ENCODE data around the gene PKDREJ. TPM values are rescaled to one million over a fixed set of nuclear protein-coding genes. Genes with fewer than 3 reads are reported as not detected.

The PKDREJ gene
- total RNA-seq, 1 experiment from 2014 or later, result not detected

DNA sequence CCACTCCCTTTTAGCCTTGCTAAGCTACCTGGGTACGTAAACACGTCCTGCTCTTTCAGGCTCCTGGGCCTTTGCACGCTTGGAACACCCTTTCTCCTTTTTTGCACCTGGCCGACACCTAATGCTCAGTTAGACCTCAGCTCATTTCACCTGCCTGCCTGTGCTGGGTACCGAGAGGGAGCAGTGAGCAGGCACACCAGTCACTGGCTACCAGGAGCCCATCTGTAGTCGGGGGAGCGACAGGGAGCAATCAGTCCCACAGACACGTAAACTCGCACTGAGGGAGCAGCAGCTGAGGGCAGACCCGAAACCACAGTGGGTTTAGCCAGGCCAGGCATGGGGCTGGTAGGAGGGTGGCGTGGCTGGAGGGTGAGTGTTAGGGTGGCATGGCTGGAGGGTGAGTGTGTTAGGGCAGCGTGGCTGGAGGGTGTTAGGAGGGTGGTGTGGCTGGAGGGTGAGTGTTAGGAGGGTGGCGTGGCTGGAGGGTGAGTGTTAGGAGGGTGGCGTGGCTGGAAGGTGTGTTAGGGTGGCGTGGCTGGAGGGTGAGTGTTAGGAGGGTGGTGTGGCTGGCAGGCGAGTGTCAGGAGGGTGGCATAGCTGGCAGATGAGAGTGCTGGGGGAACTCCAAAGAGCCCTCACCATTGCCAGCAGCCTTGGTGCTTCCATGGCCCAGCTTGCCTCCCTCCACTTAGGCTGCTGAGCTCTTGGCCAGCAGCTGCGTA is 27.1 kb upstream of the PKDREJ start:
- no peak for DNase-seq (ENCODE audit: low read depth)

DNA sequence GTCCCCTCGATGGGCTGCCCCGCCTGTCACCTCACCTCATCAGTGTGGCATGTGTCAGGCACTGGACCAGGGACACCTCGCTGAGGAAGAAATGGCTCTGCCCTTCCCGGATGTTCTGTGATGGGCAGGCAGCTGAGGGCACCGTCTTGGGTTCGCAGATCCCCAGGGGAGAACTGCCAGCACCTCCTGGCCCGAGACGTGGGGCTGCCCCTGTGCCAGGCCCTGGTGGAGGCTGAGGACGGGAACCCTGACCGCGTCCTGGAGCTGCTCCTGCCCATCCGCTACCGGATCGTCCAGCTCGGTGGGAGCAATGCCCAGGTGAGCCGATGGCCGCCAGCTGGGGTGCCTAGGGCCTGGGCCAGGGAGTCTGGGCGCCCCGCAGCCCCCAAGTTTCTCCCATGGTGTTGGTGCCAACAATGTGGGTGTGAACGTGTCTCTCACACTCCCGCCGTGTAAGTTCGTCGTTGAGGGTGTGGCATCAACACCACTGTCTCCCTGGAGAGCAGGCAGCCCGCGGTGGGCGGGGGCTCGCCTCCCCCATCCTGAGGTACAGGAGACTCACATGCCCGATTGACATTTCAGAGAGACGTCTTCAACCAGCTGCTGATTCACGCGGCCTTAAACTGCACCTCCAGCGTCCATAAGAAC is 26.2 kb upstream of the PKDREJ start:
- DNase-seq (ENCODE audit: low read depth), result no peak

DNA sequence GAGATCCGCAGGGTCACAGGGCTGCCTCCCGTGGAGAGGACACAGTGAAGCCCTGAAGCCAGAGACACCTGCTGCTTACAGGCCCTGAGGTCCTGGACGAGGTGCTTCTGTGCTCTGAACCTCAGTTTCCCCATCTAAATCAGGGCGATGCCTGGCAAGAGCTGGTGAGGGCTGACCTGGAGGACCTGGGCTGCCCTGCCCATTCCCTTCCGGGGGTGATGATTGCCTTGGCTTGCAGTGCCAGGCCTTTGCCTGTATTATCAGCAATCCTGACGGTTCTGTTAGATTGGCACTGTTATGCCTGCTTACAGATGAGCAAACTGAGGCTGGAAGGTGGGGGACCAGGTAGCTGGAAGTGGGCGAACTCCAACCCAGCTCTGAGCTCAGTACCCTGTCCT is 25.7 kb upstream of the PKDREJ start:
- no peak for DNase-seq (ENCODE audit: low read depth)

DNA sequence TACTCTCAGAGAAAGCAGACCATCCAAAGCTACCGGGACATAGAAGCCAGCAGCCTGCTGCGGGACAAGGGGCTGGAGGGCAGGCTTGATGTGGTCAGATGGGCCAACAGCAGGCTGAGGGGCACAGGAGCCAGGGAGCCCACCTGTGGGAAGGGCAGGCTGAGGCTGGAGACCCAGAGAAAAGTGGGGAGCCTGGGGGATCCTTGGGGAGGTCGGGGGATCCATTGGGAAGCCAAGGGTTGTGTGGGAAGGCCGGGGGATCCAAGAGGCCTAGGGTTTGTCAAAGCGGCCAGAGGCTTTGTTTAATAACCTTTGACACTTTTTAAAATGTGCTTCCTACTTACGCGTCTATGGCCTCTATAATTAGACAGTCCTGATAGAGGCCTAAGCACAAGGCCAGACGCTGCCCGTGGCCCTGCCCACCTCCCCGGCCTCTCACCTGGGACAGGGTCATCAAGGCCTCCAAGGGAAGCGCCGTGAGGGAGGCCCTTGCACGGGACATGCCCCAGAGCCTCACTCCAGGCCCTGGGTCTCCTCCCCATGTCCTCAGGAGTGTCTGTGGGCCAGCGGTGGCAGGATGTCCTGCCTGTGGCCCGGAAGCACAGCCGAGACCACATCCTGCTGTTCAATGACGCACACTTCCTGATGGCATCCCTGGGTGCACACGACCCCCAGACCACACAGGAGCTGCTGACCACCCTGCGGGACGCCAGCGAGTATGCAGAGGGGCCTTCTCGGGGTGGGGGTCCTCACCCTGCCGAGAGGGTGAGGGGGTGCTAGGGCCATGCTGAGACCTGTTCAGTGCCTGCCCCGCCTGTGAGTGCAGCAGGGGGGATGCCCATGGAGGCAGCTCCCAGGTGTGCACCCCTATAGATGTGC is 25.0 kb upstream of the PKDREJ start:
- peak; percentile 10 for DNase-seq (ENCODE audit: low read depth)

DNA sequence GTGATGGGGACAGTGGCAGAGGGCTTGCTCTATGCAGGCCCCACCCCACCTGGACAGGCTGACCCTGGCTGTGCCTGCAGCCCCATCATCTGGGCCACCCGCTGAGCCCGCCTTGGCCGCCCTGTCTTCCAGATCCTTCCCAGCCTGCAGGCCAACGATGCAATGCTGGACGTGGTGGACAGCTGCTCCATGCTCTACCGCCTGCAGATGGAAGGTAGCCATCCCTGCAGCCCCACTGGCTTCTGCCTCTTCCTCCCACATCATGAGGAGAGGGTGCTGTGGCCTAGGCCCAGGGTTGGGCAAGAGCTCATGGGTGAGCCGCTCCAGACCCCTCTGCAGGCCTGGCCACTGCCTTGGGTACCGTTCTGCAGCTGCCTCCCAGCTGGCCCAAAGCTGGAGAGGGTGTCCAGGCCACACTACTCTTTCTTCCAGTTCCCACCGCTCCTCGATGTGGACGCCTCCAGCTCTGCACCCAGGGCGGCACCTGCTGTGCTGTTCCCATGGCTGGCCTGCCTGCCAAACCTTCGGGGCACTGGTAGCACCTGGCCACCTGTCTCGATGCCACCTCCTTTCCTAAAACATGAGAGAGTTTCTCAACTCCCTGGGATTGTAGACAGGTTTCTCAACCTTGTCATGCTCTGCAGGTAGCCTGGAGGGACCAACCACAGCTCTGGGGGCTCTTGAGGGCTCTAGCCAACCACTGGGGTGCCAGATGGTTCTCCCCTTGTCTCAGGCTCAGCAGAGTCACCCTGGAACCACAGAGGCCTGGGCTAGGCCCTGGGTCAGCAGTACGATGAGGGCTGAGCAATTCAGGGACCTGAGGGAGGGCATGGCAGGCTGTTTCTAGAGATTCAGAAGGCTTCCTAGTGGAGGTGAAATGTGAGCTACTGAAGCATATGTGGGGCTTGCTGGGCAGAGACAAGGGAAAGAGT is 24.1 kb upstream of the PKDREJ start:
- DNase-seq (ENCODE audit: low read depth), result no peak

DNA sequence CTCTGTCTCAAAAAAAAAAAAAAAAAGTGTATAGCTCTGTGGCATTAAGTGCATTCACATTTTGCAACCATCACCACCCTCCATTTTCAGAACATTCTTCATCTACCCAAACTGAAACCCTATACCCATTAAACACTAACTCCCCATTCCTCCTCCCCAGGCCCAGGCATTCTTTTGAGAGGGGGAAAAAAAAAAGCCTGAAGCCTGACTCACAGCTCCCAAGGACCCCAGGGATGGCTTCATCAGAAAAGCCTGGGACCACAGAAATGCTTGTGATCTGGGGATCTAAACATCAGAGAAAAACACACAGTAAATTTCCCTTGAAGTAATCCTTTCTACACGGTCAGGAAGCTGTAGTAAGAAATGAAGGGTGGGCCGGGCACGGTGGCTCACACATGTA is 22.9 kb upstream of the PKDREJ start:
- no peak for DNase-seq (ENCODE audit: low read depth)

DNA sequence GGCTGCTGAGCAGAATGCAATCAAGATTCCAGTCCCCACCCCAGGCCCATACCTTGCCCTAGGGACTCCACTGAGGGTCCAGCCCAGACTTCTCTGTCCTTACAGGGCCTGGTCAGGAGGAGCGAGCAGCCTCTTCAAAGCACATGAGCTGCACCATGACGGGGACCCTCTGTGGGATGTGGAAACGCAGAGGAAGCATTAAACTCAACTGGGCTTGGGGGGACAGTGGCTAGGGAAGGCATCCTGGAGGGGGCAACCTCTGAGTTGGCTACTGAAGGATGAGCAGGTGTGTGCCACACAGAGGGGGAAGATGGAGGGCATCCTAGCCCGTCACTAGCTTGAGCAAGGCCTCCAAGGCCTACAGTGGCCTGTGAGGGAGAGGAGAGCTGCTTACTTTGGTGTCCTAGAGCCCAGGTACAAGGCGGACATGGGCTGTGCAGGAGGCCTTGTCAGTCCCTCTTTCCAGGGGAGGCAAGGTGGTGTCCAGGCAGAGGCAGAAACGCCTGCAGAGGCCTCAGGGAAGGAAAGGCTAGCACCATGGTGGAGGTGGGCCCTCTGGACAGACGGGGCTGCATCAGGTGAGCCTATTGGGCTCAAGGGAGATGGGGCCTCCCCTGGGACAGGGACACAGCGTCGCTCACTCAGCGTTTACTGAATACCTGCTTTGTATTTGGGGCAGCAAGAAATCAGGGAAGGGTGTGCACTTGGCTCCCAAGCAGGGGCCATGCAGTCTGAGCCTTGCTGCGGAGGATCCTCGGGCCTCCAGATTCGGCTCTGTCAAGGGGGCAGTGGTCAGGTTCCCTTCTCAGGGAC is 18.9 kb upstream of the PKDREJ start:
- DNase-seq (ENCODE audit: low read depth), result no peak

DNA sequence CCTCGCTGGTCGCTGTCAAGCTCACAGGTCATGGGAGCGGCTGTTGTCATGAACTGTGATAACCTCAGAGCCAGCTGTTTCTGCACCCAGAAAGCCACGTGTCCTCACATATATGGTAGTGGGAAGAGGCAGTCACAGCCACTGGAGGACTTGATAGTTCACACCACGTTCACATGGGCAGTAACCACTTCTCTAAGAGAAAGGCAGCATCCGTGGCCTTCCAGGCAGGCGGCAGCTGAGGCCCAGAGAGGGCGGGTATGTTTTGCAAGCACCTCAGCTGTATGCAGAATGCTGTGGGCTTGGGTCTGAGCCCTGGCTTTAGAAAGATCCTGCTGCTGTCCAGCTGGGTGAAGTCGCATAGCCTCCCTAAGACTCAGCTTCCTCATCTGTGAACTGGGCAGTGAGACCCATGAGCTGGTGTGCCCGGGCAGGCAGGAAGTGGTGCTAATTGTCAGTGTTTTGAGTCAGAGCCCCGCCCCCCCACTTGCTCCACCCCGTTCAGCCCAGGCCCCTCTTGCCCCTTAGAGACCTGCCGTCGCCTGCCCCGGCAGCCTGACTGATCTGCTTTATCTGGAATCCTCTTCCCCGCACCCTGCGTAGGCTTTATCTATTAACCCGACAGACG is 18.0 kb upstream of the PKDREJ start:
- DNase-seq (ENCODE audit: low read depth), result no peak

DNA sequence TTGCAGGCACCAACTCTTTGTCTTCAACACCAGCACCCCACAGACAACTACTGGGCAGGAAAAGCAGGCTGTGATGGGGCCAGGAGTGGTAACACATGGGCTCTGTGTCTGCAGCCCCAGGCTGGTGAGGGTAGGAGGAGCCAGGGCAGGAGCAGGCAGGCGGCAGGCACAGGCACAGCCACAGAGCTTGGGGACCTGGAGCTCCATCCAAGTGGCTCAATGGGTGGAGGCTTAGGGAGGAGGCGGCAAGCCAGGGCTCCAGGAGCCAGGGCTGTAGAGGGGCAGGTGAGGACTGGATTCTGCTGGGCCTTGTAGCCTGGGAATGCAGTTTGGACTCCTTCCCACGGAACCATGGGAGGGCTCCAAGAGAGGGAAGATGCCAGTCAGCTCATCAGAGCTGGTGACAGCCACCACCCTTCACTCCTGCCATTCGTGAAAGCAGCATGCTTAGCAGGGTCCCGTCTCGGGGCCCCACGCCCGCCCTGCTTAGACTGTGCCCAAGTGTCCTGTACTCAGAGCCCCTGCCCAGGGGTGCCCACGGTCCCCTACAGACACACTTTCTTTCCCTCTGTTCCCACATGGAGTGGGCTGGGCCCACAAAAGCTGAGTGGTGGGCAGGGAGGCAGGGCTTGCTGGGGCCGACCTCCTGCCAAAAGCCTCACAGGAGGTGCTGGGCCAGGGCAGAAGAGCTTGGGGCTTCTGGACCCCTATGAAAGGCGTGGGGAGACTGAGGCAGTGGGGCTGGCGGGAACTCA is 17.1 kb upstream of the PKDREJ start:
- no peak for DNase-seq (ENCODE audit: low read depth)

DNA sequence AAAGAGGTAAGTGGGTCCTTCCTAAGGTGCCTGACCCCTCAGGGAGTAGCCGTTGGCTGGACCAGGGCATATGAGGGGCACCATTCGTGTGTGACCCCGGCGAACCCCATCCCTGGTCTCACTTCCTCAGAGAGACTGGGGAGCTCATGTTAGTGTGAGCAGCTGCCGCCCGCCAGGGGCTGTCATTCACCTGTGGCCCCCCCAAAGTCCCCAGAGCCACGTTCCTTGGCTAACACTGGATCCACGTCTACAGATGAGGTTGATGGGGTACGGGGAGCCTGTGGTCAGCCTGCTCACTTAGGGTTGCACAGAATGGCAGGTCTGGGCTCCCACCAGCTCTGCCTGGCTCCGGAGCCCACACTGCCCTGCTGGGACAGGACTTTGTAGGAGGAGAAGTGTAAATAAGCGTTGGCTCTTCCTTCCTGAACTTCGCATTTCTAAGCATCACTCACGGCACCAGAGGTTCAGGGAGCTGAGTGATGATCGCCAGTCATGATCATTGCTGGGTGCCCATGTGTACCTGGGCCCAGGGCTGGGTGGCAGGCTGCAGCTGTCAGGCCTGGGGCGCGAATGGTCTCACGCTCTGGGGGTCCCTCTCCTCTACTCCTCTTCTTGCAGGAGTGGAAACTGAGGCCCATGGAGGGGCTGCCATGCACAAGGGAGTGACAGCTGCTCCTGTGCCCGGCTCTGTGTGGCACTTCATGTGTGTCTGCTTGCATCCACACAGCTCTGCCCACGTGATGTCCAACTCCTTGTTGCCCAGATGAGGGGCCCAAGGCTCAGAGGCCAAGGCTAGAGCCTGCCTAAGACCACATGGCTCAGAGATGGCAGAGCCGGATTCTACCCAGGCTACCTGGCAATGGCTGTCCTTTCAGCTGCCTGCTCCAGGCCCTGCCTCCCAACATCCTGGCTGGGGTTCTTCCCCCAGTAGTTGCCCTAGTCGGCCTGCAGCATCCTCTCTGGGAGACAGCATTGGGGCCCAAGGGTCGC is 15.8 kb upstream of the PKDREJ start:
- DNase-seq (ENCODE audit: low read depth), result no peak

DNA sequence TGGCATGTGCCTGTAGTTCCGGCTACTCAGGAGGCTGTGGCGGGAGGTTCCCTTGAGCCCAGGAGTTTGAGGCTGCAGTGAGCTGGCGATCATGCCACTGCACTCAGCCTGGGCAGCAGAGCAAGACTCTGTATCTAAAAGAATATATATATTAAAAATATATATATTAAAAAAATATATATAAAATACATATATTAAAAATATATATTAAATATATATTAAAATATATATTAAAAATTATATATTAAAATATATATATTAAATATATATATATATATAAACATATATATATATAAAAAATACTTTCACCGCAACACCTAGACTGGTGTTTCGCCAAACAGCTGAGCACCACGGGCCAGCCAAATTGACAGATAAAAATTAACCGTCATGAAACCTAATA is 13.4 kb upstream of the PKDREJ start:
- no peak for DNase-seq (ENCODE audit: low read depth)

DNA sequence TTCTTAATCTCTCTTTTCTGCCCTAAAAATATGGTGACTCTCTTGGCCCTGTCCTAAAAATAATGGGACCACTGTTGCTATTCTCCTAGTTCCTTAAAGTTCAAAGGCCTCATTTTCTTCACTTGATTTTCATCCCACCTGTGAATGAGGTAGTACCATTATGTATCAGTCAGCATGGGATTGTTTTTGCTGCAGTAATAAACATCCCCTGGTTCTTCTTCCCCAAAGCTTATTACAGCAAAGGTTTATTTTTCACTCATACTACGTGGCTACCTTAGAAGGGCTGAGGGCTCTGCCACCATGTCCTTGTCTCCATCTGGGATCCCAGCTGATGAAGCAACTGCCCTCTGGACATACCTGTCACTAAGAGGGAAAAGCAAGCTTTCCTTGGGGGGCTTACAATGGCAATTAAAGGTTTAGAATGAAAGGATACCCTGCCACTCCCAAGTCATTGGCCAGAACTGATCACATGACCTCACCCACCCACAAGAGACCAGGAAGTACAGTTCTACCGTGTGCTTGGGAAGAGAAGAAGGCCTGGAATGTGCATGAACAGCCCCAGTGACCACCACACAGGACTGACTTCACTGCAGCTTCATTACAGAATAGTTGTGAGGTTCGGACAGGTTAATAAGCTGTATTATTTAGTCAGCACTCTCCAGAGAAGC is 12.4 kb upstream of the PKDREJ start:
- no peak for DNase-seq (ENCODE audit: low read depth)

DNA sequence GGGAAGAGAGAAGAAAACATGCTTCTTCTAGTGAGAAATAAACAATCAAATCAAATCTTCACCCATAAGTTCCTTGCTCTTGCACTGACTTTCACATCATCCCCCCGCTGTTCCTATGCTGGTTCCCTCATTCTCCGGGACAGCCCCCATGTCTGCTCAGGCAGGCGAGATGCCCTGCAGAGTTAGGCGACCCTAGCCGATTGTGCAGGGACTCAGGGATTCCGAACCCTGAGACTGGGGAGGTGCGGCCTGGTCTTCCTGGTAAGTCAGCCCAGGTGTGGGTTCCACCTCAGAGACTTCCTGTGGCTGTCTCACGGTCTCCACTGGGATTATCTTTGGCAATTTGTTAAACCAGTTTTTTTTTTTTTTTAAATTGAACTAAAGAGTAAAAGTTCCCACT is 11.2 kb upstream of the PKDREJ start:
- DNase-seq (ENCODE audit: low read depth), result no peak

DNA sequence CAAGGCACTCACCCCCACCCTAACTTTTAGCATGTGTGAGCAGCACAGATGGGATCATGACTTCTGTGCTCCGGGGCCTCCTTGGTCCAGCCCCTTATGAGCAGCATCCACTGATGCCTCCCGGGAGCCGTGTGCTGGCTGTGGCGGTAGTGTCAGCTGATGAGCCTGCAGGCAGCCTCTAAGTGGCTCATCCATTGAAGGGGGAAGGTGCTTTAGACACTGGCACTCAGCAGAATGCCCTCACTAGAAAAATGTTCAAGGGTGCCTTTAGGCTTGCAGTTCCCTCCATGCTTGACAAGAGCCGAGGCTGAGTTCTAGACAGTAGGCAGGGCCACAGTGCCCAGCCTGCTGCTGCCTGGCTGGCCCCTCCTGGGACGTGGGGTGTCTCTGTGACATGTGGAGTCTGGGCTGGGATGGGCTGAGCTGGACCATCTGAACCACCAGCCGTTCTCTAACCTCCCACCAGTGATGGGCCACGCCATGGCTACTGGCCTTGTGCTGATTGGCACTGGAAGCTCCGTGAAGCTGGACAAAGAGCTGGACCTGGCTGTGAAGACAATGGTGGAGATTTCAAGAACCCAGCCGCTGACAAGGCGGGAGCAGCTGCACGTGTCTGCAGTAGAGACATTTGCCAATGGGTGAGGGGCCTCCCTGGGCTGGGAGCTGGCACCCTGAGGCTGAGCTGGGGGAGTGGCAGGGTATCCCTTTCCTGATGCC is 10.4 kb upstream of the PKDREJ start:
- DNase-seq (ENCODE audit: low read depth), result no peak

DNA sequence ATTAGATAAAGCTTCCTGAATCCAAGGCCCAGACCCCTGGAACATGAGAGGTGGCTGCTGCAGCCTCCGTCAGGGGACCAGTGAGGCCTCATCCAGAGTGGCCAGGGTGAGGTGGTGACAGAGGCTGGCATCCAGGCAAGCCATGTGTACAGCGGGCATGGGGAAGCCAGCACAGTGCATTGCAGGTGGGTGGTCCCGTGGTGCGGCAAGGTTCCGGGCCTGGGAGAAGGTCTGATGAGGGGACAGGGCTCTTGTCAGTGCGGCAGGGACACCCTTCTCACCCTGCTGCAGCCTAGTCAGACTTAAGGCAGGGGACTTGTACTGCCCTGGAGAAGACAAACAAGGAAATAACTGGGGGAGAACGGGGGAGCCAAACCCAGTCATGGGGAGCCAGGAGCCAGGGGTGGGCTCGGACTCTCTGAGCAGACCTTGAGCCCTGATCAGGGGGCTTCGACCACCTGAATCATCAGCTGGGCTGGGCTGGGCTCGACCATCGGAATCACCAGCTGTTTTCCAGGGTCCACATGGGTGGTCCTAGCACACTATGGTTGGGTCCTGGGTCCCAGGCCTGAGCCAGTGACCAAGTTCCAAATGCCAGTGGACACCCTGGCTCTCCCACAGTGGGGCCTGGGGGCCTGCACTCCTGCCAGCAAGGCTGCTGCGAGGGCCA is 9.8 kb upstream of the PKDREJ start:
- DNase-seq (ENCODE audit: low read depth), result no peak

DNA sequence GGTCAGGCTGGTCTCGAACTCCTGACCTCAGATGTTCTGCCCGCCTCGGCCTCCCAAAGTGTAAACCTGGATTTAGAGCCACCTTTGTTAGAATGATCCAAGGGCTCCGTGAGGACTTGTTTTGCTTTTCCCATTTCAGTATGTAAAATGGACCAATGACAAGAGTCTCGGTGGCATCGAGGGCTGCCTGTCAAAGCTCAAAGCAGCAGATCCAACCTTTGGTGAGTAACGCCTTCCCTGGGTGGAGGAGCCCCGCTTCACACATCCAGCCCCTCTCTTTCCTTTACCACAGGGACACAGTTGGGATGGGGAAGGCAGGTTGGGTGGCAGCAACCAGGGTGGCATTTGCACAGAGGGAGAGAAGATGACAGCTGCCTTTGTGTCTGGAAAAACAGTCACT is 9.1 kb upstream of the PKDREJ start:
- DNase-seq (ENCODE audit: low read depth), result no peak

DNA sequence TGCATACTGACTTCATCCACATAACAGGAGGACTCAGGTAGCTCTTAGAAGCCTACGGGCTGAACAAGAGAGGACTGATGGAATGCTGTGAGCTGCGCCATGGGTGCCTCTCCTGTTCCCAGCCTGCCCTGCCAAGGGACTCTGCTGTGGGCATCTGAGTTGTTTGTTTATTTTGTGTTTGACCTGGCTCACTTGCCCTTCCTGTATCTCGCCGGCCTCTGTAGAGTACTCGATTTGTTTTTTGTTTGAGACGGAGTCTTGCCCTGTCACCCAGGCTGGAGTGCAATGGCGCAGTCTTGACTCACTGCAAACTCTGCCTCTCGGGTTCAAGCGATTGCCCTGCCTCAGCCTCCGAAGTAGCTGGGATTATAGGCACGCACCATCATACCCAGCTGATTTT is 6.4 kb upstream of the PKDREJ start:
- DNase-seq (ENCODE audit: low read depth), result no peak
